BJ (cell line): ENCODE results near the gene DCX. TPM values are rescaled to one million over a fixed set of nuclear protein-coding genes. Genes with fewer than 3 reads are reported as not detected.

Experiments
- CTCF ChIA-PET: fragments of 350-600 bp; formaldehyde crosslinking; extraction: SDS; loops from one replicate; lab custom pipeline; 2021; ENCODE audit warnings: antibody characterized with exemption, inconsistent platforms; lab: Yijun Ruan, JAX
- POLR2A ChIA-PET: fragments of 300-600 bp; sonication (Branson Sonifier 250); formaldehyde crosslinking; extraction: SDS; loops from one replicate; lab custom pipeline; 2021; ENCODE audit warnings: antibody characterized with exemption; lab: Charles Lee
- DNase-seq: peaks from one replicate; pipeline ENCODE4 v3.0.0-alpha.2; 2011; ENCODE audit warnings: low read depth
- H3K27me3 ChIP-seq: 2 replicates; pipeline ENCODE4 v1.6.0; 2011; ENCODE audit warnings: low read length; ENCODE audit not compliant: control insufficient read depth, insufficient read depth
- H3K36me3 ChIP-seq: 2 replicates; pipeline ENCODE4 v1.5.1; 2011; ENCODE audit warnings: low read length; ENCODE audit not compliant: control insufficient read depth, insufficient read depth
- H3K4me3 ChIP-seq: 2 replicates; pipeline ENCODE4 v1.5.1; 2011; ENCODE audit warnings: low read depth, mild to moderate bottlenecking, control low read depth, low read length
- CTCF ChIP-seq: IDR thresholded peaks from 2 replicates; pipeline ENCODE4 v1.5.1; 2011; ENCODE audit warnings: low read depth, mild to moderate bottlenecking, control low read depth, inconsistent platforms, low read length, moderate library complexity; ENCODE audit not compliant: insufficient read depth
- polyA minus RNA-seq: library from RNA; depleted of rRNA, polyadenylated mRNA; stranded (reverse); fragments of >200 nt; gene quantifications from 2 replicates; pipeline ENCODE4 v1.2.3, GENCODE V29; 2011; rRNA and poly(A)+ RNA removed
- polyA plus RNA-seq: library from polyadenylated mRNA; depleted of rRNA; stranded (reverse); fragments of >200 nt; gene quantifications from 2 replicates; pipeline ENCODE4 v1.2.3, GENCODE V29; 2011; rRNA removed

The DCX gene
- not detected in 2 replicates for polyA plus RNA-seq
- polyA minus RNA-seq = not detected in 2 replicates

DNA sequence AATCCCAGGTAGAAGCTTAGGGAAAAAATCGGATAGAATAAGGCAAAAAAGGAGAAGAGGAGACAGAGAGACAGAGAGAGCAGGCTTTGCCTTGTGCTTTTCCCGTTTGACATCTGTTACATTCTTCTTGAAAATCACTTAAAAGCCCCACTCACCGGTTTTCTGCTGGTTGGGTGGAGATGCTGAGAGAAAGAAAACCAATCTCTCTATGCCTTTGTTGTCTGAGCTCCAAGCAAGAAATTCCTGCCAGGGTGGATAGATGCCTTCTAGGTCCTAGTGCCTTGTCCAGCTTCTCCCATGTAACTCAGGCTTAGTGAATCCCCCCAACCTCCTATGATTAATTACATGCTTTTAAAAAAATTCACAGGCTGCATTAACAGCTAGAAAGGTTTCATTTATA is at the start of gene DCX:
Gene DCX (minus strand): TSS at position 210 of the 400 bp plus-strand sequence. CDS start 1,794 bp downstream, outside the sequence.
- no peak for DNase-seq
- no peak for TF ChIP-seq CTCF
- Histone ChIP-seq H3K27me3 (no peaks in the 10 kb centered on the region), H3K36me3 (no peaks in the 10 kb centered on the region), H3K4me3 (no peak within 1 kb of the TSS)
- ChIA-PET CTCF (no interaction called here), POLR2A (no interaction called here)

DNA sequence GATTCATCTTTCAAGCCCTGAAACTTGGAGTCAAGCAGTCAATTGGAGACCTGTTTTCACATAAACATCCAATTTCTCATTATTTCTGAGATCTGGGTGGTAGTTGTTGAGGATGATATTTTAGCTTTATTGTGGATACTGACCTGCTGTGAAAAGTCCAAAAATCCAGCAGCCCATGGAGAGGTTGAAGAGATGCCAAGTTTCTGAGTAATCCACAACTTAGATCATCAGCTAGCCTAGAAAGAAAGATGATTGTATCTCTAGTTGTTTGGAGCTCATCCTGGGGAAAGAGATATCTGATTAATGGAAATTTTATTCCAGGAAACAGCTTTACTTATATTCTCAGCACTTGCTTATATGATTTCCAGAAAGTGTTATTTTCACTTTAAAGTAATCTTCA is 48.6 kb upstream of the DCX start:
- H3K27me3 ChIP-seq = no peaks in the 10 kb centered on the region
- DNase-seq = no peak
- TF ChIP-seq CTCF = no peak
- ChIA-PET POLR2A (no interaction called here), CTCF (interaction anchor here (1.0 kb wide), 1 partner anchor 15 kb away, joined by 3 read pairs; no protein-coding TSS in a partner anchor)
- H3K36me3 ChIP-seq = no peaks in the 10 kb centered on the region
- no peak overlapping the region for H3K4me3 ChIP-seq

GRCh38 chrX:111447298-111447697 is 35.3 kb upstream of the DCX start:
- DNase-seq = no peak
- TF ChIP-seq CTCF = no peak
- Histone ChIP-seq H3K27me3 (no peaks in the 10 kb centered on the region), H3K36me3 (no peaks in the 10 kb centered on the region), H3K4me3 (no peak overlapping the region)
- POLR2A ChIA-PET = no interaction called here
- CTCF ChIA-PET = interaction anchor here (2.4 kb wide), 1 partner anchor 9 kb away, joined by 7 read pairs; no protein-coding TSS in a partner anchor

GRCh38 chrX:111445485-111445884 is 33.5 kb upstream of the DCX start:
- CTCF ChIA-PET = interaction anchor here (0.7 to 2.4 kb wide), 4 partner anchors 11 to 50 kb away, joined by 3 to 7 read pairs (median 5); no protein-coding TSS in a partner anchor
- POLR2A ChIA-PET = no interaction called here
- TF ChIP-seq CTCF = peak; percentile 48
- Histone ChIP-seq H3K4me3 (no peak overlapping the region), H3K36me3 (no peaks in the 10 kb centered on the region), H3K27me3 (no peaks in the 10 kb centered on the region)
- DNase-seq = no peak

GRCh38 chrX:111444881-111445280 is 32.9 kb upstream of the DCX start:
- POLR2A ChIA-PET = no interaction called here
- TF ChIP-seq CTCF = no peak
- no peak for DNase-seq
- H3K4me3 ChIP-seq = no peak overlapping the region
- H3K36me3 ChIP-seq = no peaks in the 10 kb centered on the region
- CTCF ChIA-PET = interaction anchor here (0.6 to 2.4 kb wide), 3 partner anchors 10 to 155 kb away, joined by 3 to 7 read pairs (median 7); no protein-coding TSS in a partner anchor
- H3K27me3 ChIP-seq = no peaks in the 10 kb centered on the region
